ENCODE data around the gene PPP2R5C.
A peak's percentile ranks its signal among the peaks of the same experiment; 100 is the strongest.
"Not testable (repeated sequence)": the region's sequence is repeated elsewhere in the genome, so short reads cannot be mapped to it uniquely, and the experiment has no call there.

PPP2R5C gene

GRCh38 chr14:101727611-101728366, 33.7 kb upstream of the PPP2R5C start:
- no peak for DNase-seq

GRCh38 chr14:101728367-101728742, 33.2 kb upstream of the PPP2R5C start:
- DNase-seq, result no peak

- no peak for DNase-seq
These were observed 32.1 kb upstream of the PPP2R5C start for GRCh38 chr14:101729382-101729781.

GRCh38 chr14:101730157-101730556, 31.4 kb upstream of the PPP2R5C start:
- DNase-seq, result not testable (repeated sequence)

- no peak for DNase-seq
These were observed 30.8 kb upstream of the PPP2R5C start for GRCh38 chr14:101730626-101731186.

DNA sequence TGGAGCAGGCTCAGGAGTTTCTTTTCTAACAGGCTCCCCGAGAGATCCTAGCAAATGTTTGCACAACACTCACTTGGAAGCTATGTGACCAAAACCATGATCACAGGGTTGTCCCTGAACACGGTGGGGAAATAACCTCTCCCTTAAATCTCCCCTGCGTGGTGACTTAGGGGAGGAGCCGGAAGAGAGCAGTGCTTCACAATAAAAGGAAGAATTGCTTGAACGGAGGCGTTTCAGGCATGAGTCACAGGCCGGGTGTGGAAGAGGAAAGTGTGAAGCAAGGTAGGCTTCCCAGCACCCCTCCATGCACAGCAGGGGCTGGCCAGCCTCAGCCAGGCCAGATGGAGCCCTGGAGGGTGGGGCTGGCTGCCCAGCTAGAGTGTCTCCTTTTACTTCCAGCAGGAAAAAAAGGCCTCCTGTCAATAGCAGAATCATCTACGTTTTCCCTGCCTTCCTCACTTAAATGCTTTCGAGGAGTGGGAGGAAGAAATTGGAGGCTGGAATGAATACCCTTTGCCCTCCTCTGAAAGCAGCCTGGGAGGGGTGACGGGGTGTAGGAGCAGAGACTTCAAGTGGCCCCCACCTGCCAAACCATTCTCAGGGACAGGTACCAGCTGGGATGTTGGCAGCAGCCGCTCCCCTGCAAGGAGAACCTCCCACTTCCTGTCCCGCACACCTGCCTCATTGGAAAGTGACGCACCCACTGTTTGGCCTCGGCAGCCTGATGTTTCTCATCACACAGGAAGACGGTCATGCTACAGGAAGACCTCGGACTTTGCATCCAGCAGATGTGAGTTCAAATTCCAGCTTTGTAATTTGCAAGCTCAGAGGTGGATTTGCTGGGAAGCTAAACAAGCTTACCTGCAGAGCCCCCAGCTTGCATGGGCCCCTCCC, 30.1 kb upstream of the PPP2R5C start:
- peak; percentile 58 for DNase-seq

DNA sequence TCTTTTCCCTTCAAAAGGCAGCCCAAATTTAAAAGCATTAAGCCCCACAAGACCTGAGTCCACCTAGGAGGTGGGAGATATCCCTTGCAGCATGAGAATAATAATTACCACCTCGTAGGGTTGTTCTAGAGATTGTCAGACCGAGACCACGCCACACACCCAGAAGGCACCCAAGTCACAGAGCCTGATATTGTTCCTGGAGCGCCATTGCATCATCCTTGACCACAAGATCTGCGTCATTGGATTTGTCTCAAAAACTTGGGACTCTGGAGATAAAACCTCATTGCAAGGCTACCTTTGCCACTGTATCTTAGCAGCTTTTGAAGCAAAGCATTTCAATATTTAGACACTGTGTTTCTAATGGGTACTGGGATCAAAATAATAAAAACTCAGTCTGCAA, 29.4 kb upstream of the PPP2R5C start:
- DNase-seq, result no peak

- DNase-seq, result peak; percentile 43
These were observed 28.3 kb upstream of the PPP2R5C start for GRCh38 chr14:101733211-101733610.

- no peak for DNase-seq
These were observed 27.2 kb upstream of the PPP2R5C start for GRCh38 chr14:101734246-101734847.

- DNase-seq, result no peak
These were observed 26.1 kb upstream of the PPP2R5C start for GRCh38 chr14:101735453-101735852.

DNA sequence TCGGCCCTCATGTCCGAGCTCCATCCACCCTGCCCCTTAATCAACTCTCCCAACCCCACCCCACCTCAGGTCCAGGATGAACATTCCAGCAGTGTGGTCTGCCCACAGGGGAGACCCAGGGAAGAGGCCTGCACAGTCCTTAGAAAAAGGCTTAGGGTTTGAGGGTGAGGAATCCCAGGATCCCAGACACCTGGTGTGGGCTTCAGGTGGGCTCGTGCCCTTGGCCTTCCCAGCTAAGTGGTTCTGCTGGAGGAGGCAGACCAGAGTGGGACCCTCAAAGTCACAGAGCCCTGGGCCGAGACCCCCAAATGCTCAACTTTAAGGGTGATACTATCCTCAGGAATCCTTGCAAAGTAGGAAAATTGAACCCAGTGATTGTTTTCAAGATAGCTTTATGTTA, 25.4 kb upstream of the PPP2R5C start:
- no peak for DNase-seq

DNA sequence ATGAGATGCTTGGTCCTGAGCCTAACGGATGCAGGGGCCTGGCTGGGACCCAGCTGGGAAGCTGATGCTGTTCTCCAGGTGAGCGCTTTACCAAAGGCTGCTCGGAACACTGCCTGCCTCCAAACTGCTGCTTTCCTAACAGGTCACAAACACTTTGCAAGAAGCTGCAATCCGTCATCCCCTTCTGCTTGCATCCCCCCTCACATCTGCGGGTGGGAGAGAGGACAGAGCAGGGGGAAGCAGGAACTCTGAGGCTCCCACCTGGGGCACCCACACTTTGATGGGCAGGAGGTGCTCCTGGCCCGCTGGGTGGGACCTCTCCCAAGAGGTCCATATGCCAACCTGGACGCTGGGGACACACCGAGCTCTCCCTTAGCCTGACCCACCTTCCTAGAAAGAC, 24.9 kb upstream of the PPP2R5C start:
- no peak for DNase-seq

GRCh38 chr14:101737414-101738339, 23.8 kb upstream of the PPP2R5C start:
- no peak for DNase-seq

GRCh38 chr14:101738703-101739320, 22.7 kb upstream of the PPP2R5C start:
- DNase-seq, result no peak

DNA sequence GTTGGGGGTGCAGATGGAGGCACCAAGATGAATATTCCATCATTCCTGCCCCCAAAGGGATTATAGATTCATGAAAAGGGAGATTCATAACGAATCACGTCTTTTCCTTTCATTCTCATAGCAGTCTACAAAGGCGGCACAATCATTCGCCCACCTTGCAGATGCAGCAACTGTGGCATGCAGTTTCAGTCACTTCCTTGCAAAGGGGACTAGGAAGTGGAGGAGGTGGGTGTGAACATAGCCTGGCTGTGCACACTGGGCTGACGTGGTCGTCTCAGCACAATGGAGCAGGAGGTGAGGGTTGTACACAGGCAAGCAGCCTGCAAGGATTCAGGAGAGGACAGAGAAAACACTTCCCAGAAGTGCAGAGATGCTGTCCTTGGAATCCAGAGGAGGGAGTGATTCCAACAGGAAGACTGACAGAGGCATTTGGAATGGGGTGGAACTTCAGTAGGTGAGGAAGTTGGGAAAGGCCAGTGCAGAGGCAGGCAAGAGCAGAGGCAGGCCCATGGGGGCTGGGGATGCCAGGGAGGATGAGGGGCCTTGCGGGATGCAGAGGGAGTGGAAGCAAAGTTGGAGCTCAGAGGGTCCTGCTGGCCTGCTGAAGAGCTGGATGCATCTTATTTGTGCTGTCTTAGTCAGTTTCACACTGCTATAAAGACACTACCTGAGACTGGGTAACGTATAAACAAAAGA, 21.9 kb upstream of the PPP2R5C start:
- DNase-seq, result no peak

DNA sequence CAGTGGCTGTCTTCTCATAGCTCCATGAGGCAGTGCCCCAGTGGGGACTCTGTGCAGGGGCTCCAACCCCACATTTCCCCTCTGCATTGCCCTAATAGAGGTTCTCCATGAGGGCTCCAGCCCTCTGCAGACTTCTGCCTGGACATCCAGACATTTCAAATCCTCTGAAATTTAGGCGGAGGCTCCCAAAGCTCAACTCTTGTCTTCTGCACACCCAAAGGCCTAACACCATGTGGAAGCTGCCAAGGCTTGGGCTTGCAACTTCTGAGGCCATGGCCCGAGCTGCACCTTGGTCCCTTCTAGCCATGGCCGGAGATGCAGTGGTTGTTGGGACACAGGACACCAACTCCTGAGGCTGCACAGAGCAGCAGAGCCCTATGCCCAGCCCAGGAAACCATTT, 20.5 kb upstream of the PPP2R5C start:
- DNase-seq, result no peak

DNA sequence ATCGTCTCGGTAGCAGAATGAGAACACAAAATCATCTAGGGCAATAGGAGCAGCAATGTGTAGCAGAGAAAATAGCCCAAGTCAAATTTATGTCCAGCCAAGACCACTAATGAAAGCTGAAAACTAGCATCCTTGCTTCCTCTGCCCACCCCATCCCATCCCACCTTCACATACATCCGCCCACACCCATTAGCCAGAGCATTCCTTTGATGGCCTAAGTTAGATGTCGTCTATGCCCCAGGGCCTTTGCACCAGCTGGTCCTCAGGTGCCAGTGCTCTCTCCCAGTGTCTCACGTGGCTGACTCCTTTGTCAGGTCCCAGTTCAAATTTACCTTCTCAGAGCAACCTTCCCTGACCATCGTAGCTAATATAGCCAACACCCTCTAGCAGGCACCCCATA, 17.8 kb upstream of the PPP2R5C start:
- no peak for DNase-seq

- not testable (repeated sequence) for DNase-seq
These were observed 17.1 kb upstream of the PPP2R5C start for GRCh38 chr14:101744382-101744781.

DNA sequence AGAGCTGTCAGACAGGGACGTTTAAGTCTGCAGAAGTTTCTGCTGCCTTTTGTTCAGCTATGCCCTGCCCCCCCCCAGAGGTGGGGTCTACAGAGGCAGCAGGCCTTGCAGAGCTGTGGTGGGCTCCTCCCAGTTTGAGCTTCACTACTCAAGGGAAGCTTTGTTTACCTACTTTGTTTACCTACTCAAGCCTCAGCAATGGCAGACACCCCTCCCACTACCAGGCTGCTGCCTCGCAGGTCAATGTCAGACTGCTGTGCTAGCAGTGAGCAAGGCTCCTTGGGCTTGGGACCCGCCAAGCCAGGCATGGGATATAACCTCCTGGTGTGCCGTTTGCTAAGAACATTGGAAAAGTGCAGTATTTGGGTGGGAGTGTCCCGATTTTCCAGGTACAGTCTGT, 11.8 kb upstream of the PPP2R5C start:
- DNase-seq, result not testable (repeated sequence)

- DNase-seq, result no peak
These were observed 6.6 kb upstream of the PPP2R5C start for GRCh38 chr14:101754893-101755292.
